ENCODE results near the gene RNLS.

DNA sequence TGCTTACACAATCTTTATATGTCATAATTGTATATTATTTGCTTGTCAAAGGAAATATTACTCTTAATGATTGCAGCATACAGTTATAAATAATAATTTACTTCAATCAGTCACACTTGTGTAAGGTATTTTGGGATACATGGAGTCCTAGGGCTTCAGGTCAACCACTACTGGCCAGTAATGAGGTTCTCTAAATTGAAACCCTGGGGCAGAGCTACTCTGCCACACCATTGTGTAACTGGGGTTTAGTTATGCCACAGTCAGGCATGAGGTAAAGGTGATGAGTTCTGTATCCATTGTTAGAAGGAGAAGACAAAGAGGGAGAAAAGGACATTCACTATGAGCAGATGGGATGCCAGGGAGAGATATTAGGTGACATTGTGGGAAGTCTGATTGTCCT lies 117.4 kb downstream of the RNLS start:
- no peak for TF ChIP-seq POLR2A (IDR thresholded peaks at IDR 0.05)
- TF ChIP-seq, protein P1, sequence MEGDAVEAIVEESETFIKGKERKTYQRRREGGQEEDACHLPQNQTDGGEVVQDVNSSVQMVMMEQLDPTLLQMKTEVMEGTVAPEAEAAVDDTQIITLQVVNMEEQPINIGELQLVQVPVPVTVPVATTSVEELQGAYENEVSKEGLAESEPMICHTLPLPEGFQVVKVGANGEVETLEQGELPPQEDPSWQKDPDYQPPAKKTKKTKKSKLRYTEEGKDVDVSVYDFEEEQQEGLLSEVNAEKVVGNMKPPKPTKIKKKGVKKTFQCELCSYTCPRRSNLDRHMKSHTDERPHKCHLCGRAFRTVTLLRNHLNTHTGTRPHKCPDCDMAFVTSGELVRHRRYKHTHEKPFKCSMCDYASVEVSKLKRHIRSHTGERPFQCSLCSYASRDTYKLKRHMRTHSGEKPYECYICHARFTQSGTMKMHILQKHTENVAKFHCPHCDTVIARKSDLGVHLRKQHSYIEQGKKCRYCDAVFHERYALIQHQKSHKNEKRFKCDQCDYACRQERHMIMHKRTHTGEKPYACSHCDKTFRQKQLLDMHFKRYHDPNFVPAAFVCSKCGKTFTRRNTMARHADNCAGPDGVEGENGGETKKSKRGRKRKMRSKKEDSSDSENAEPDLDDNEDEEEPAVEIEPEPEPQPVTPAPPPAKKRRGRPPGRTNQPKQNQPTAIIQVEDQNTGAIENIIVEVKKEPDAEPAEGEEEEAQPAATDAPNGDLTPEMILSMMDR (IDR thresholded peaks at IDR 0.05) = no peak

All from vagina (tissue), 2 donors.